H1 (cell line): ENCODE measurements around the gene FAM216A. TPM values are rescaled to one million over a fixed set of nuclear protein-coding genes. Genes with fewer than 3 reads are reported as not detected.

ENCODE experiments used
- ASH2L ChIP-seq: fragments of 200-600, 300-600 bp; sonication (generic); IDR thresholded peaks from one replicate; pipeline ENCODE4 v1.7.1; 2017; ENCODE audit warnings: low read length
- CHD1 ChIP-seq: IDR thresholded peaks from 2 replicates; pipeline ENCODE4 v1.6.1; 2012; ENCODE audit warnings: low read depth, low read length, improper control_type of control experiment
- EZH2 ChIP-seq: fragments of 200-600 bp; sonication (generic); IDR thresholded peaks from 2 replicates; pipeline ENCODE4 v1.7.1; 2012; ENCODE audit warnings: low read depth, mild to moderate bottlenecking, moderate library complexity, low read length, inconsistent platforms; ENCODE audit not compliant: severe bottlenecking
- FOSL1 ChIP-seq: IDR thresholded peaks from 2 replicates; pipeline ENCODE4 v1.6.1; 2011; ENCODE audit warnings: mild to moderate bottlenecking, low read depth, low read length, moderate library complexity; ENCODE audit not compliant: insufficient read depth
- GABPA ChIP-seq: IDR thresholded peaks from 2 replicates; pipeline ENCODE4 v1.6.1; 2011; ENCODE audit warnings: mild to moderate bottlenecking, low read length, moderate library complexity, borderline replicate concordance; ENCODE audit not compliant: insufficient read depth
- GTF2F1 ChIP-seq: IDR thresholded peaks from 2 replicates; pipeline ENCODE4 v1.6.1; 2012; ENCODE audit warnings: low read depth, low read length, improper control_type of control experiment, borderline replicate concordance
- JUN ChIP-seq: IDR thresholded peaks from 2 replicates; pipeline ENCODE4 v1.6.1; 2011; ENCODE audit warnings: low read depth, mild to moderate bottlenecking, improper control_type of control experiment, low read length
- NANOG ChIP-seq: IDR thresholded peaks from 2 replicates; pipeline ENCODE4 v1.6.1; 2011; ENCODE audit warnings: low read length, low read depth, mild to moderate bottlenecking, inconsistent platforms; ENCODE audit not compliant: insufficient read depth, poor library complexity, severe bottlenecking
- PHF8 ChIP-seq: fragments of 200-600 bp; sonication (generic); conservative IDR thresholded peaks from 2 replicates; pipeline ENCODE4 v1.7.1; 2012; ENCODE audit warnings: low read depth, mild to moderate bottlenecking, inconsistent platforms, low read length, moderate library complexity
- POLR2A ChIP-seq, 2 experiments: IDR thresholded peaks; 1 replicate in 1 of 2; 2 replicates in 1 of 2; pipeline ENCODE4 v1.6.1; 2011; ENCODE audit warnings: low read depth in 2 of 2, low read length in 2 of 2, mild to moderate bottlenecking in 2 of 2; ENCODE audit errors: control extremely low read depth in 1 of 2
- RFX5 ChIP-seq: IDR thresholded peaks from 2 replicates; pipeline ENCODE4 v1.6.1; 2011; ENCODE audit warnings: low read depth, low read length, improper control_type of control experiment, borderline replicate concordance
- RXRA ChIP-seq: IDR thresholded peaks from 2 replicates; pipeline ENCODE4 v1.6.1; 2011; ENCODE audit warnings: low read depth, mild to moderate bottlenecking, low read length, moderate library complexity; ENCODE audit not compliant: insufficient read depth
- SAP30 ChIP-seq: fragments of 300-600 bp; sonication (generic); IDR thresholded peaks from 2 replicates; pipeline ENCODE4 v1.7.1; 2012; ENCODE audit warnings: low read length, moderate library complexity, mild to moderate bottlenecking, inconsistent platforms; ENCODE audit not compliant: insufficient read depth, insufficient replicate concordance
- SP4 ChIP-seq: IDR thresholded peaks from 2 replicates; pipeline ENCODE4 v1.6.1; 2012; ENCODE audit warnings: low read length, inconsistent platforms
- TBP ChIP-seq: IDR thresholded peaks from 2 replicates; pipeline ENCODE4 v1.6.1; 2011; ENCODE audit warnings: low read depth, low read length, improper control_type of control experiment
- YY1 ChIP-seq: IDR thresholded peaks from 2 replicates; pipeline ENCODE4 v1.6.1; 2011; ENCODE audit warnings: low read depth, mild to moderate bottlenecking, low read length
- polyA plus RNA-seq, 7 experiments: library from polyadenylated mRNA; depleted of rRNA in 3 of 7; stranded (reverse) in 5 of 7; unstranded in 2 of 7; fragments of >200 nt in 5 of 7; fragments of 200-250 nt in 2 of 7; gene quantifications; 1 replicate in 5 of 7; 2 replicates in 1 of 7; 4 replicates in 1 of 7; pipeline versions ENCODE4 v1.2.1 to v1.2.3, GENCODE V29; 2011 to 2013; ENCODE audit warnings: missing spikeins in 2 of 7, mixed read lengths in 2 of 7
- total RNA-seq: library from RNA; stranded (reverse); fragmentation: NEBNext Ultra II Directional; extraction: Animal tissue kit (Norgen Biotek cat#: 25700); gene quantifications from 2 replicates; pipeline ENCODE4 v1.2.1, GENCODE V29; 2021
- TF ChIP-seq, protein P1 (sequence below), 3 experiments: IDR thresholded peaks; 1 replicate in 2 of 3; 2 replicates in 1 of 3; pipeline versions ENCODE4 v1.5.1 to v1.6.1; 2011; ENCODE audit warnings: low read length in 3 of 3, mild to moderate bottlenecking in 3 of 3, inconsistent platforms in 2 of 3, low read depth in 1 of 3, moderate library complexity in 1 of 3; ENCODE audit not compliant: insufficient read depth in 1 of 3; ENCODE audit errors: control extremely low read depth in 1 of 3
- TF ChIP-seq, protein P2 (sequence below): IDR thresholded peaks from 2 replicates; pipeline ENCODE4 v1.6.1; 2011; ENCODE audit warnings: low read depth, mild to moderate bottlenecking, low read length; ENCODE audit not compliant: insufficient read depth
- TF ChIP-seq, protein P3 (sequence below): IDR thresholded peaks from 2 replicates; pipeline ENCODE4 v1.6.1; 2012; ENCODE audit warnings: low read length, inconsistent platforms

FAM216A gene
- total and polyA plus RNA-seq, 2 of the 8 experiments (the other 6 are each of a cell fraction or from before 2014, with no cell fraction given), result 19.8 to 24.6 TPM

DNA sequence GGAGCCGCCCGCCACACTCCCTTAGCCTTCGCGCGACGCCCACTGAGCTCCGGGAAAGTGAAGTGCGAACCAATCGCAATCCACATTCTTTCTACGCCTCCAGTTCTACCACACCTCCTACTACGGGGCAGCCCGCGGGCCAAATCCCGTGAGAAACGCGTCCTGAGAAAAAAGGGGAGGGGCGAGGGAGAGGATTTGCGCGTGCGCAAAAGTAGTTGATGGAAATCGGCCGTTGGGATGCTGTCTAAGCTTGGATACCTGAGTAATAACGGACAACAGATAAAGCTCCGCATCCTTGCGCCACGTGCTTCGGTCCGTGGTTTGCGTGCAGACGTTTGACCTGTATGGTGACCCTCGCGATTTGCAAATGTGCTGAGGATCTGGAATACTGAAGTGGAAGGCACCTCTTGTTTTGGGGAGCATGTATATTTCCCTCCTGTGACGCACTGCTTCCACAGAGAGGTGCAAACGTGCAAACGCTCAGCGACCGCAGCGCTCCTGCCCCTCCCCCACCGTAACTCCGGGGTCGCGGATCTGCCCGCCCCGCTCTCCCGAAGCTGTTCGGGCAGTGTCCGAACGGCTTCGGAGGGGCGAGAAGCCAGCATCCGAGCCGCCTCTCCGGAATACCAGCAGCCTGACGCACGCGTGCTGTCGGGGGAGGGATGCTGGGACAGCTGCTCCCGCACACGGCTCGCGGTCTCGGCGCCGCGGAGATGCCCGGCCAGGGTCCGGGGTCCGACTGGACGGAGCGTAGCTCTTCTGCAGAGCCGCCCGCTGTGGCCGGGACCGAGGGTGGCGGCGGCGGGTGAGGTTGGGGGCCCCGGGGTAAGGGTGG is at the start of gene FAM216A, which contains the start of gene GPN3 (continued):
- TF ChIP-seq TBP, result peak; percentile 90; the same call in 1 of the 2 replicates
- no peak for TF ChIP-seq NANOG
- TF ChIP-seq JUN, result no peak
- peak in 1 of 2 experiments; percentile 72; a peak in 2 of 3 replicates for TF ChIP-seq POLR2A (IDR thresholded peaks at IDR 0.05; ENCODE audit: control extremely low read depth in 1 of 2, low read depth in 2 of 2, low read length in 2 of 2)
- peak; percentile 82 for TF ChIP-seq PHF8
- TF ChIP-seq, protein P1, sequence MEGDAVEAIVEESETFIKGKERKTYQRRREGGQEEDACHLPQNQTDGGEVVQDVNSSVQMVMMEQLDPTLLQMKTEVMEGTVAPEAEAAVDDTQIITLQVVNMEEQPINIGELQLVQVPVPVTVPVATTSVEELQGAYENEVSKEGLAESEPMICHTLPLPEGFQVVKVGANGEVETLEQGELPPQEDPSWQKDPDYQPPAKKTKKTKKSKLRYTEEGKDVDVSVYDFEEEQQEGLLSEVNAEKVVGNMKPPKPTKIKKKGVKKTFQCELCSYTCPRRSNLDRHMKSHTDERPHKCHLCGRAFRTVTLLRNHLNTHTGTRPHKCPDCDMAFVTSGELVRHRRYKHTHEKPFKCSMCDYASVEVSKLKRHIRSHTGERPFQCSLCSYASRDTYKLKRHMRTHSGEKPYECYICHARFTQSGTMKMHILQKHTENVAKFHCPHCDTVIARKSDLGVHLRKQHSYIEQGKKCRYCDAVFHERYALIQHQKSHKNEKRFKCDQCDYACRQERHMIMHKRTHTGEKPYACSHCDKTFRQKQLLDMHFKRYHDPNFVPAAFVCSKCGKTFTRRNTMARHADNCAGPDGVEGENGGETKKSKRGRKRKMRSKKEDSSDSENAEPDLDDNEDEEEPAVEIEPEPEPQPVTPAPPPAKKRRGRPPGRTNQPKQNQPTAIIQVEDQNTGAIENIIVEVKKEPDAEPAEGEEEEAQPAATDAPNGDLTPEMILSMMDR (IDR thresholded peaks at IDR 0.05; ENCODE audit: control extremely low read depth in 1 of 3, insufficient read depth in 1 of 3, low read depth in 1 of 3, low read length in 3 of 3), result no peak
- TF ChIP-seq RXRA, result no peak
- no peak for TF ChIP-seq GABPA
- TF ChIP-seq, protein P2, sequence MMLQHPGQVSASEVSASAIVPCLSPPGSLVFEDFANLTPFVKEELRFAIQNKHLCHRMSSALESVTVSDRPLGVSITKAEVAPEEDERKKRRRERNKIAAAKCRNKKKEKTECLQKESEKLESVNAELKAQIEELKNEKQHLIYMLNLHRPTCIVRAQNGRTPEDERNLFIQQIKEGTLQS, result no peak
- no peak for TF ChIP-seq RFX5
- no peak; the same call in 1 of the 2 replicates for TF ChIP-seq YY1
- TF ChIP-seq SAP30, result no peak
- TF ChIP-seq ASH2L, result peak; percentile 98
- no peak for TF ChIP-seq EZH2
- TF ChIP-seq, protein P3, sequence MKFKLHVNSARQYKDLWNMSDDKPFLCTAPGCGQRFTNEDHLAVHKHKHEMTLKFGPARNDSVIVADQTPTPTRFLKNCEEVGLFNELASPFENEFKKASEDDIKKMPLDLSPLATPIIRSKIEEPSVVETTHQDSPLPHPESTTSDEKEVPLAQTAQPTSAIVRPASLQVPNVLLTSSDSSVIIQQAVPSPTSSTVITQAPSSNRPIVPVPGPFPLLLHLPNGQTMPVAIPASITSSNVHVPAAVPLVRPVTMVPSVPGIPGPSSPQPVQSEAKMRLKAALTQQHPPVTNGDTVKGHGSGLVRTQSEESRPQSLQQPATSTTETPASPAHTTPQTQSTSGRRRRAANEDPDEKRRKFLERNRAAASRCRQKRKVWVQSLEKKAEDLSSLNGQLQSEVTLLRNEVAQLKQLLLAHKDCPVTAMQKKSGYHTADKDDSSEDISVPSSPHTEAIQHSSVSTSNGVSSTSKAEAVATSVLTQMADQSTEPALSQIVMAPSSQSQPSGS, result no peak
- TF ChIP-seq GTF2F1, result no peak
- TF ChIP-seq FOSL1, result no peak
- no peak for TF ChIP-seq CHD1
- TF ChIP-seq SP4, result no peak; the same call in 1 of the 2 replicates
